Metanephros (tissue), 2 donors: ENCODE results near the gene ANXA8. TPM values are rescaled to one million over a fixed set of nuclear protein-coding genes. Genes with fewer than 3 reads are reported as not detected.

Experiments
- small RNA-seq: library from RNA; depleted of rRNA; stranded (forward); fragments of <200 nt; gene quantifications from one replicate; pipeline ENCODE3, GENCODE V24; 2014; ENCODE audit warnings: low replicate concordance
- total RNA-seq: library from RNA; depleted of rRNA; stranded (reverse); fragments of >200 nt; gene quantifications from one replicate; pipeline ENCODE4 v1.2.3, GENCODE V29; 2014

The ANXA8 gene, protein sequence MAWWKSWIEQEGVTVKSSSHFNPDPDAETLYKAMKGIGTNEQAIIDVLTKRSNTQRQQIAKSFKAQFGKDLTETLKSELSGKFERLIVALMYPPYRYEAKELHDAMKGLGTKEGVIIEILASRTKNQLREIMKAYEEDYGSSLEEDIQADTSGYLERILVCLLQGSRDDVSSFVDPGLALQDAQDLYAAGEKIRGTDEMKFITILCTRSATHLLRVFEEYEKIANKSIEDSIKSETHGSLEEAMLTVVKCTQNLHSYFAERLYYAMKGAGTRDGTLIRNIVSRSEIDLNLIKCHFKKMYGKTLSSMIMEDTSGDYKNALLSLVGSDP
- total RNA-seq: 0.18 TPM

DNA sequence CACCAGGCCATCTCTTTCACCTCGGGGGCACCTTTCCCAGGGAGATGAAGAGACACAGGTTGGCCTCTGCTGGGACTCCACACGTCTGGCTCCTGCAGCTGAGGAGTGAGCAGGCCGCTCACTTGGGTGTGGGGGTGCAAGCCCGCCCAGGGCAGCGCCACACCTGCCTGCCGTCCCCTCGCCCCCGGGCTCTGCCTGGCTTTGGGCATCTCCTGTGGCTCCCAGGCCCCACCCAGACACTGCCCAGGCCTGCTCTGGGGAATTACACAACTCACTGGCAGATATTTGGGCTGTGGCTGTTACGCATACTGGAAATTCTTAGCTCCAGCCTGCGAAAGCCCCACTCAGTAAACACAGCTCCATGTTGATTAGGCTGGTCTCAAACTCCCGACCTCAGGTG is at the start of gene ANXA8:
Gene ANXA8 (minus strand): TSS at position 193 of the 400 bp plus-strand sequence. CDS start 182 bp downstream, at position 11.

DNA sequence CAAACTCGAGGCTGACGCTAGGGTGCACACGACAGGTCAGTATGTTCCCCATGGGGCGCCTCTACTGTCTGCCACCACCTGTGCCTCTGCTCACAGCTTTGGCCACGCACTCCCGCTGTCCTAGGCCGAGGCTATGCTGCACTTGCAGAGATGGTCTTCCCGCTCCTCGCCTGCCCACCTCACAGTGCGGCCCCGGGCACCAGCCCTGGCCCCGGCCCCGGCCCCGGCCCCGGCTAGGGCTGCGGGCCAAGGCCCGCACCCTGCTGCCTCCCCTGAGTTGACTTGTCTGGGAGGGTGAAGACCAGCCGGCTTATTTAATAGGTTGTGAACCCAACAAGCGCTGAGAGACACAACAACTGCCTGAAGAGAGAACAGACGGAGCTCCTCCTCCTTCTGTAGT is 39.6 kb upstream of the ANXA8 start, which contains the start of gene AGAP9:
Gene AGAP9 (minus strand): TSS at position 164 of the 400 bp plus-strand sequence. CDS start 112 bp downstream, at position 52.

DNA sequence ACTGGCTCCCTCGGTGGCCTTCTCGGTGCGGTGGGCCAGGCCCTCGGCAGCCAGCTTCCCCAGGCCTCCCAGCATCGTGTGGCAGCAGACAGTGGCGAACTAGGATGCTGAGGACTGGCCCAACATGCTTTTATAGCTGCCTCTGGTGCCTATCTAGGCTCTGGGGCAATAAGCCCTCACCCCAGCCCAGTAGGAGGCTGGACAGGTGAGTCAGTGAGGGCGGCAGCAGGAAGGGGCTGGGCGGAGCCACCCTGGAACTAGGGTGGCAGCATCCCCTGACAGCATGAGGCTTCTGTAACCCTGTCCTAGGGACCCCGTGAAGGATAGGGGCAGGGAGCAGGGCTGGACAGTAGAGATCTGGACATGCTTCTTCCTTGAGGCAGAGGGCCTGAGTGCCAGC is 7.7 kb upstream of the ANXA8 start, which contains the start of gene FAM25G:
Gene FAM25G (minus strand): TSS at position 101 of the 400 bp plus-strand sequence. CDS start 26 bp downstream, at position 75.

Small RNA genes within 50 kb of the gene (small RNA-seq; reads per million reads assigned to genes)
- gene AL591684.3: not detected
- gene RNA5SP312: not detected

Other genes starting within 250 kb of the ANXA8 start
- 1.6 TPM for gene GDF10, start 183.9 kb downstream of the ANXA8 start, total RNA-seq
- not detected for gene GDF2, start 161.7 kb downstream of the ANXA8 start, total RNA-seq
- not detected for gene RBP3, start 135.8 kb downstream of the ANXA8 start, total RNA-seq
- 2.4 TPM for gene ZNF488, start 99.8 kb downstream of the ANXA8 start, total RNA-seq
- not detected for gene FAM25G, start 7.6 kb upstream of the ANXA8 start, total RNA-seq
- gene AGAP9, start 39.5 kb upstream of the ANXA8 start, total RNA-seq: 7.9 TPM